ENCODE measurements around the gene TFB2M. TPM values are rescaled to one million over a fixed set of nuclear protein-coding genes. Genes with fewer than 3 reads are reported as not detected.

Gene TFB2M
- total RNA-seq, 1 donor from 2014 or later: 6.5 TPM

- DNase-seq: no peak
- Mint-ChIP-seq H3K4me3 (ENCODE audit: unreplicated experiment) (no peak overlapping the region), H3K4me1 (ENCODE audit: low read depth, unreplicated experiment) (peaks cover 8% of the 10 kb centered on the region), H3K27me3 (ENCODE audit: unreplicated experiment) (no peaks in the 10 kb centered on the region), H3K27ac (ENCODE audit: unreplicated experiment) (no peak overlapping the region), H3K9me3 (ENCODE audit: unreplicated experiment) (no peaks in the 10 kb centered on the region), H3K36me3 (ENCODE audit: unreplicated experiment) (no peaks in the 10 kb centered on the region)
- no peak for TF ChIP-seq CTCF (IDR thresholded peaks at IDR 0.05; ENCODE audit: partially characterized antibody, unreplicated experiment)
Measured at GRCh38 chr1:246583448-246584185, 17.6 kb upstream of the TFB2M start.

GRCh38 chr1:246583056-246583440 is 17.0 kb upstream of the TFB2M start:
- no peak overlapping the region for H3K27ac Mint-ChIP-seq (ENCODE audit: unreplicated experiment)
- no peaks in the 10 kb centered on the region for H3K9me3 Mint-ChIP-seq (ENCODE audit: unreplicated experiment)
- no peak for DNase-seq
- no peak overlapping the region for H3K4me3 Mint-ChIP-seq (ENCODE audit: unreplicated experiment)
- TF ChIP-seq CTCF (IDR thresholded peaks at IDR 0.05; ENCODE audit: partially characterized antibody, unreplicated experiment): no peak
- H3K27me3 Mint-ChIP-seq (ENCODE audit: unreplicated experiment): no peaks in the 10 kb centered on the region
- no peaks in the 10 kb centered on the region for H3K36me3 Mint-ChIP-seq (ENCODE audit: unreplicated experiment)
- peaks cover 8% of the 10 kb centered on the region for H3K4me1 Mint-ChIP-seq (ENCODE audit: low read depth, unreplicated experiment)

- peaks cover 8% of the 10 kb centered on the region for H3K4me1 Mint-ChIP-seq (ENCODE audit: low read depth, unreplicated experiment)
- H3K4me3 Mint-ChIP-seq (ENCODE audit: unreplicated experiment): no peak overlapping the region
- H3K36me3 Mint-ChIP-seq (ENCODE audit: unreplicated experiment): no peaks in the 10 kb centered on the region
- no peak overlapping the region for H3K27ac Mint-ChIP-seq (ENCODE audit: unreplicated experiment)
- no peaks in the 10 kb centered on the region for H3K9me3 Mint-ChIP-seq (ENCODE audit: unreplicated experiment)
- TF ChIP-seq CTCF (IDR thresholded peaks at IDR 0.05; ENCODE audit: partially characterized antibody, unreplicated experiment): no peak
- H3K27me3 Mint-ChIP-seq (ENCODE audit: unreplicated experiment): no peaks in the 10 kb centered on the region
- DNase-seq: no peak
Measured at GRCh38 chr1:246582301-246583055, 16.4 kb upstream of the TFB2M start.

GRCh38 chr1:246580497-246581370 is 14.7 kb upstream of the TFB2M start:
- H3K27ac Mint-ChIP-seq (ENCODE audit: unreplicated experiment): no peak overlapping the region
- H3K27me3 Mint-ChIP-seq (ENCODE audit: unreplicated experiment): no peaks in the 10 kb centered on the region

More at GRCh38 chr1:246580497-246581370, 14.7 kb upstream of the TFB2M start:
- peaks cover 8% of the 10 kb centered on the region for H3K4me1 Mint-ChIP-seq (ENCODE audit: low read depth, unreplicated experiment)
- TF ChIP-seq CTCF (IDR thresholded peaks at IDR 0.05; ENCODE audit: partially characterized antibody, unreplicated experiment): no peak
- no peaks in the 10 kb centered on the region for H3K9me3 Mint-ChIP-seq (ENCODE audit: unreplicated experiment)
- no peak overlapping the region for H3K4me3 Mint-ChIP-seq (ENCODE audit: unreplicated experiment)
- DNase-seq: no peak
- no peaks in the 10 kb centered on the region for H3K36me3 Mint-ChIP-seq (ENCODE audit: unreplicated experiment)
